Peyer's patch (tissue), 4 donors: ENCODE data around the gene NCOA7.

Experiments
- POLR2A ChIP-seq, 2 donors: fragments of 450-650 bp; IDR thresholded peaks; one replicate each; pipeline ENCODE4 v1.5.1; 2017; ENCODE audit warnings: antibody characterized with exemption in 2 of 2, mild to moderate bottlenecking in 2 of 2, moderate library complexity in 2 of 2
- TF ChIP-seq, protein P1 (sequence below), 6 experiments: fragments of 450-650 bp in 4 of 6; fragments of 200-600 bp in 2 of 6; sonication (generic) in 1 of 6; IDR thresholded peaks; one replicate each; pipeline ENCODE4 v1.5.1; 2017 to 2019; ENCODE audit warnings: antibody characterized with exemption in 6 of 6, mild to moderate bottlenecking in 3 of 6, moderate library complexity in 1 of 6

DNA sequence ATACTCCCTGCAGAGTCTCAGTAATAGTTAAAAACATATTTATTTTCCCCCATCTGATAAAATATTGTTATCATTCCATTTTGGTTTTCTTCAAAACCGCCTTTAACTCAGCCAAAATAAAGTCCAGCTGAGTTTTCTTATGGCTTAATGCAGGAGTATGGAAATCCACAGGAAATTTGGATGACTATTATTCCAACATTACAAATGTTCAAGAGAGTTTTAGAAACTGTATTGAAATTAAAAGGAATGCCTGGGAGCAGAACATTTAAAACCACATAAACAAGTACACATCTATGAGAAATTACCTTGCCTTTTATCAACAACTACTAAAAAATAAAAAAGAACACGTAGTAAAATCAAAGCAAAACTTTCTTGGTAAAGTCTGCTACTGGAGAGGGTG, 45.7 kb downstream of the NCOA7 start:
- TF ChIP-seq POLR2A (IDR thresholded peaks at IDR 0.05), result no peak
- TF ChIP-seq, protein P1, sequence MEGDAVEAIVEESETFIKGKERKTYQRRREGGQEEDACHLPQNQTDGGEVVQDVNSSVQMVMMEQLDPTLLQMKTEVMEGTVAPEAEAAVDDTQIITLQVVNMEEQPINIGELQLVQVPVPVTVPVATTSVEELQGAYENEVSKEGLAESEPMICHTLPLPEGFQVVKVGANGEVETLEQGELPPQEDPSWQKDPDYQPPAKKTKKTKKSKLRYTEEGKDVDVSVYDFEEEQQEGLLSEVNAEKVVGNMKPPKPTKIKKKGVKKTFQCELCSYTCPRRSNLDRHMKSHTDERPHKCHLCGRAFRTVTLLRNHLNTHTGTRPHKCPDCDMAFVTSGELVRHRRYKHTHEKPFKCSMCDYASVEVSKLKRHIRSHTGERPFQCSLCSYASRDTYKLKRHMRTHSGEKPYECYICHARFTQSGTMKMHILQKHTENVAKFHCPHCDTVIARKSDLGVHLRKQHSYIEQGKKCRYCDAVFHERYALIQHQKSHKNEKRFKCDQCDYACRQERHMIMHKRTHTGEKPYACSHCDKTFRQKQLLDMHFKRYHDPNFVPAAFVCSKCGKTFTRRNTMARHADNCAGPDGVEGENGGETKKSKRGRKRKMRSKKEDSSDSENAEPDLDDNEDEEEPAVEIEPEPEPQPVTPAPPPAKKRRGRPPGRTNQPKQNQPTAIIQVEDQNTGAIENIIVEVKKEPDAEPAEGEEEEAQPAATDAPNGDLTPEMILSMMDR (IDR thresholded peaks at IDR 0.05), result no peak
